ENCODE data around the gene PAPPA2. TPM values are rescaled to one million over a fixed set of nuclear protein-coding genes. Genes with fewer than 3 reads are reported as not detected.

The PAPPA2 gene
- total and polyA plus RNA-seq, 2 of the 8 experiments (the other 6 are each of a cell fraction or from before 2014, with no cell fraction given) = 0.08 to 0.88 TPM

DNA sequence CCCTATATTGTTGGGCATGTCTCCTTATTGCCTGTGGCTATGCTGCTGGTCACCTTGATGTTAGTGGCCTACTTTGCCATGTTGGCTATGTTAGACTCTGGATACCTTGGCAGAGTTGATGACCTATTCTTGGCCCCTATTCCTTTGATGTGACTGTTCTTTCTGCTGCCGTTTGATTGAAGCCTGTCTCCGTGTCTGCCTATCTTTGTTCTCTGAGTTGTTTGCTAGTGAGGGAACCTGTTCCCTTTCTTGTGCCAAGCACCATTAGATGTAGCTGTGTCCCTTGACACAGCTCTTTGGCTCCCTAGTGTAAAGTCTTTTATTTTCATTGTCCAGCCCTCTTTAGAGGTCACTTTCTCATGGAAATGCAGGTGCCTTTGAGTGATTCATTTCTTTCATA is 28.7 kb upstream of the PAPPA2 start:
- DNase-seq (ENCODE audit: low read depth in 1 of 2, low spot score in 2 of 2) = no peak
- no peak overlapping the region for H2BK5ac ChIP-seq (ENCODE audit: low read depth, low read length)
- TF ChIP-seq, protein P1, sequence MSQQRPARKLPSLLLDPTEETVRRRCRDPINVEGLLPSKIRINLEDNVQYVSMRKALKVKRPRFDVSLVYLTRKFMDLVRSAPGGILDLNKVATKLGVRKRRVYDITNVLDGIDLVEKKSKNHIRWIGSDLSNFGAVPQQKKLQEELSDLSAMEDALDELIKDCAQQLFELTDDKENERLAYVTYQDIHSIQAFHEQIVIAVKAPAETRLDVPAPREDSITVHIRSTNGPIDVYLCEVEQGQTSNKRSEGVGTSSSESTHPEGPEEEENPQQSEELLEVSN (IDR thresholded peaks at IDR 0.05) = no peak
- TF ChIP-seq SUZ12 (IDR thresholded peaks at IDR 0.05; ENCODE audit: low read length) (no peak), POLR2AphosphoS5 (IDR thresholded peaks at IDR 0.05; ENCODE audit: low read depth, low read length) (no peak), CBX5 (IDR thresholded peaks at IDR 0.05; ENCODE audit: low read depth, low read length) (no peak), TAF1 (IDR thresholded peaks at IDR 0.05; ENCODE audit: low read depth, low read length) (no peak), BACH1 (IDR thresholded peaks at IDR 0.05; ENCODE audit: low read length) (no peak), RAD21 (IDR thresholded peaks at IDR 0.05 in 1 of 2, conservative IDR thresholded peaks at IDR 0.05 in 1 of 2; ENCODE audit: low read depth in 2 of 2, low read length in 2 of 2) (no peak), SIRT6 (IDR thresholded peaks at IDR 0.05; ENCODE audit: low read length) (no peak), NANOG (IDR thresholded peaks at IDR 0.05; ENCODE audit: insufficient read depth, low read depth, low read length, poor library complexity, severe bottlenecking) (no peak)
- TF ChIP-seq, protein P2, sequence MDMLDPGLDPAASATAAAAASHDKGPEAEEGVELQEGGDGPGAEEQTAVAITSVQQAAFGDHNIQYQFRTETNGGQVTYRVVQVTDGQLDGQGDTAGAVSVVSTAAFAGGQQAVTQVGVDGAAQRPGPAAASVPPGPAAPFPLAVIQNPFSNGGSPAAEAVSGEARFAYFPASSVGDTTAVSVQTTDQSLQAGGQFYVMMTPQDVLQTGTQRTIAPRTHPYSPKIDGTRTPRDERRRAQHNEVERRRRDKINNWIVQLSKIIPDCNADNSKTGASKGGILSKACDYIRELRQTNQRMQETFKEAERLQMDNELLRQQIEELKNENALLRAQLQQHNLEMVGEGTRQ (IDR thresholded peaks at IDR 0.05; ENCODE audit: low read length) = no peak

More for the DNA sequence above, 28.7 kb upstream of the PAPPA2 start:
- Histone ChIP-seq H2BK20ac (ENCODE audit: low read length) (peak overlapping the region; percentile 21; the same call in 1 of the 2 replicates), H2AFZ (ENCODE audit: low read length) (no peak overlapping the region), H3K79me1 (ENCODE audit: low read depth, low read length) (no peaks in the 10 kb centered on the region), H3K4me3 (ENCODE audit: extremely low read depth in 1 of 4, insufficient read depth in 2 of 4, low read depth in 3 of 4, low read length in 4 of 4) (no peak overlapping the region), H3K23ac (ENCODE audit: insufficient read length) (no peak overlapping the region), H3K9ac (replicated peaks in 1 of 4; ENCODE audit: extremely low read depth in 1 of 4, low read depth in 3 of 4, low read length in 3 of 4) (0 out of 7 replicates have a peak overlapping the region, but pooled peaks of 1 of the 4 experiments have one; percentile 7), H4K8ac (ENCODE audit: extremely low read depth, insufficient read depth, low read length) (no peak overlapping the region), H4K5ac (ENCODE audit: insufficient read length, low read depth, low read length) (no peak overlapping the region), H3K79me2 (ENCODE audit: control insufficient read depth in 1 of 2, insufficient read depth in 2 of 2, low read length in 2 of 2) (no peaks in the 10 kb centered on the region), H3K56ac (replicated peaks; ENCODE audit: insufficient read length, low read depth, low read length) (no peak overlapping the region), H3K4ac (replicated peaks; ENCODE audit: insufficient read length, low read depth, low read length) (no peak overlapping the region), H4K20me1 (replicated peaks in 1 of 2; ENCODE audit: control insufficient read depth in 1 of 2, insufficient read depth in 2 of 2, low read length in 2 of 2) (no peaks in the 10 kb centered on the region), H3K36me3 (ENCODE audit: control insufficient read depth in 2 of 4, insufficient read depth in 4 of 4, low read length in 3 of 4) (no peaks in the 10 kb centered on the region), H3K14ac (ENCODE audit: insufficient read length) (no peak overlapping the region), H2AK5ac (ENCODE audit: low read depth, low read length) (no peak overlapping the region), H4K91ac (replicated peaks; ENCODE audit: insufficient read length, low read length) (no peak overlapping the region), H2BK120ac (replicated peaks; ENCODE audit: low read depth, low read length) (no peak overlapping the region), H3K27me3 (replicated peaks in 1 of 4; ENCODE audit: control insufficient read depth in 3 of 4, extremely low read depth in 1 of 4, insufficient read depth in 3 of 4, low read length in 3 of 4) (no peaks in the 10 kb centered on the region), H3K4me2 (ENCODE audit: insufficient read depth in 1 of 2, low read depth in 2 of 2, low read length in 2 of 2) (no peak overlapping the region), H2BK12ac (ENCODE audit: low read depth, low read length) (no peak overlapping the region), H3K4me1 (replicated peaks in 1 of 4; ENCODE audit: control insufficient read depth in 3 of 4, insufficient read depth in 4 of 4, low read length in 3 of 4) (no peaks in the 10 kb centered on the region; a peak in 1 of 7 replicates), H3K27ac (ENCODE audit: low read depth, low read length) (no peak overlapping the region), H3K23me2 (ENCODE audit: low read depth, low read length) (no peaks in the 10 kb centered on the region), H2BK15ac (ENCODE audit: low read length) (no peak overlapping the region), H3K18ac (ENCODE audit: extremely low read depth, low read length) (no peak overlapping the region), H3K9me3 (ENCODE audit: insufficient read depth in 2 of 2, low read depth in 1 of 2, low read length in 1 of 2) (no peaks in the 10 kb centered on the region)
- FAIRE-seq = no peak
- POLR2A ChIA-PET (ENCODE audit: partially characterized antibody) = no interaction called here
- CTCF ChIA-PET (ENCODE audit: partially characterized antibody) = no interaction called here
- 85% methylated on average over 2 of the region's 2 CpGs; no CpG with 5 or more reads in 1 of the 2 experiments for WGBS, 2 experiments (ENCODE audit: extremely low coverage in 1 of 2, insufficient coverage in 1 of 2, insufficient read length in 1 of 2, insufficient replicate concordance in 2 of 2, low coverage in 1 of 2, low lambda C conversion rate in 2 of 2, missing lambda C conversion rate in 1 of 2)
